H1 (cell line): Measurements from ENCODE around the gene DAPK3. TPM values are rescaled to one million over a fixed set of nuclear protein-coding genes. Genes with fewer than 3 reads are reported as not detected.

Experiments
- CTCF ChIA-PET: fragments of 300-600 bp; sonication (Branson Sonifier 250); formaldehyde crosslinking; loops from one replicate; lab custom pipeline; 2021; ENCODE audit not compliant: partially characterized antibody; lab: Charles Lee
- POLR2A ChIA-PET: fragments of 300-600 bp; sonication (Branson Sonifier 250); formaldehyde crosslinking; loops from one replicate; lab custom pipeline; 2021; ENCODE audit warnings: inconsistent platforms; ENCODE audit not compliant: partially characterized antibody; lab: Charles Lee
- DNase-seq, 2 experiments: peaks; one replicate each; pipeline versions ENCODE4 v3.0.0 to v3.0.0-alpha.2; 2010 to 2022; ENCODE audit warnings: low spot score in 2 of 2, low read depth in 1 of 2, mixed read lengths in 1 of 2
- FAIRE-seq: peaks from 2 replicates; lab custom pipeline; 2011; peaks lifted over from hg19 to GRCh38; lab: Jason Lieb, UNC
- H2AFZ ChIP-seq: 2 replicates; pipeline ENCODE4 v1.8.1; 2012; ENCODE audit warnings: low read length, inconsistent platforms
- H2AK5ac ChIP-seq: 2 replicates; pipeline ENCODE4 v1.6.1; 2013; ENCODE audit warnings: low read depth, low read length
- H2BK120ac ChIP-seq: replicated peaks from 2 replicates; pipeline ENCODE3; 2013; ENCODE audit warnings: low read depth, low read length, inconsistent platforms
- H2BK12ac ChIP-seq: 2 replicates; pipeline ENCODE4 v1.6.1; 2013; ENCODE audit warnings: low read depth, low read length
- H2BK15ac ChIP-seq: 2 replicates; pipeline ENCODE4 v1.6.1; 2013; ENCODE audit warnings: low read length
- H2BK20ac ChIP-seq: 2 replicates; pipeline ENCODE4 v1.6.1; 2013; ENCODE audit warnings: low read length
- H2BK5ac ChIP-seq: 2 replicates; pipeline ENCODE4 v1.6.1; 2013; ENCODE audit warnings: low read depth, low read length
- H3K14ac ChIP-seq: 2 replicates; pipeline ENCODE4 v1.6.1; 2013; ENCODE audit warnings: inconsistent platforms; ENCODE audit not compliant: insufficient read length
- H3K18ac ChIP-seq: 2 replicates; pipeline ENCODE4 v1.6.1; 2013; ENCODE audit warnings: low read length; ENCODE audit errors: extremely low read depth
- H3K23ac ChIP-seq: 2 replicates; pipeline ENCODE4 v1.6.1; 2013; ENCODE audit warnings: inconsistent platforms; ENCODE audit not compliant: insufficient read length
- H3K23me2 ChIP-seq: 2 replicates; pipeline ENCODE4 v1.6.1; 2013; ENCODE audit warnings: low read depth, low read length
- H3K27ac ChIP-seq: 2 replicates; pipeline ENCODE4 v1.6.1; 2011; ENCODE audit warnings: low read depth, low read length, inconsistent platforms
- H3K27me3 ChIP-seq, 4 experiments: replicated peaks in 1 of 4; 1 replicate in 1 of 4; 2 replicates in 3 of 4; pipeline versions ENCODE4 v1.6.1 to v1.8.1; 2011 to 2013; ENCODE audit warnings: low read length in 3 of 4, mild to moderate bottlenecking in 3 of 4, inconsistent platforms in 2 of 4, mixed read lengths in 2 of 4, moderate library complexity in 1 of 4; ENCODE audit not compliant: control insufficient read depth in 3 of 4, insufficient read depth in 3 of 4; ENCODE audit errors: extremely low read depth in 1 of 4
- H3K36me3 ChIP-seq, 4 experiments: 2 replicates each; pipeline versions ENCODE4 v1.6.1 to v1.8.1; 2011 to 2013; ENCODE audit warnings: mild to moderate bottlenecking in 4 of 4, low read length in 3 of 4, moderate library complexity in 2 of 4, control low read depth in 1 of 4, inconsistent platforms in 1 of 4; ENCODE audit not compliant: insufficient read depth in 4 of 4, control insufficient read depth in 2 of 4
- H3K4ac ChIP-seq: replicated peaks from 2 replicates; pipeline ENCODE3; 2013; ENCODE audit warnings: low read length, low read depth, mixed read lengths, inconsistent platforms; ENCODE audit not compliant: insufficient read length
- H3K4me1 ChIP-seq, 4 experiments: replicated peaks in 1 of 4; 1 replicate in 1 of 4; 2 replicates in 3 of 4; pipeline versions ENCODE4 v1.6.1 to v1.8.1; 2011 to 2013; ENCODE audit warnings: low read length in 3 of 4, inconsistent platforms in 2 of 4, mixed read lengths in 1 of 4; ENCODE audit not compliant: insufficient read depth in 4 of 4, control insufficient read depth in 3 of 4
- H3K4me2 ChIP-seq, 2 experiments: 2 replicates each; pipeline versions ENCODE4 v1.6.1 to v1.8.1; 2011 to 2013; ENCODE audit warnings: low read depth in 2 of 2, low read length in 2 of 2, control low read depth in 1 of 2, inconsistent platforms in 1 of 2, mild to moderate bottlenecking in 1 of 2; ENCODE audit not compliant: insufficient read depth in 1 of 2
- H3K4me3 ChIP-seq, 4 experiments: fragments of 200-600, 300-600 bp in 1 of 4; sonication (generic), shearing (Covaris generic), sonication (Bioruptor Twin) in 1 of 4; 2 replicates each; pipeline versions ENCODE4 v1.5.1 to v1.8.1; 2011 to 2016; ENCODE audit warnings: low read length in 4 of 4, low read depth in 3 of 4, control low read depth in 2 of 4, inconsistent platforms in 2 of 4, mild to moderate bottlenecking in 2 of 4, mixed read lengths in 1 of 4, moderate library complexity in 1 of 4; ENCODE audit not compliant: insufficient read depth in 2 of 4; ENCODE audit errors: extremely low read depth in 1 of 4
- H3K56ac ChIP-seq: replicated peaks from 2 replicates; pipeline ENCODE3; 2013; ENCODE audit warnings: low read depth, mild to moderate bottlenecking, mixed read lengths, low read length, inconsistent platforms; ENCODE audit not compliant: insufficient read length
- H3K79me1 ChIP-seq: 2 replicates; pipeline ENCODE4 v1.6.1; 2013; ENCODE audit warnings: low read depth, low read length, control low read depth
- H3K79me2 ChIP-seq, 2 experiments: 2 replicates each; pipeline versions ENCODE4 v1.6.1 to v1.8.1; 2012 to 2013; ENCODE audit warnings: low read length in 2 of 2, mild to moderate bottlenecking in 2 of 2, inconsistent platforms in 1 of 2; ENCODE audit not compliant: insufficient read depth in 2 of 2, control insufficient read depth in 1 of 2
- H3K9ac ChIP-seq, 4 experiments: replicated peaks in 1 of 4; 1 replicate in 1 of 4; 2 replicates in 3 of 4; pipeline versions ENCODE4 v1.6.1 to v1.8.1; 2011 to 2013; ENCODE audit warnings: low read depth in 3 of 4, low read length in 3 of 4, control low read depth in 2 of 4, mild to moderate bottlenecking in 2 of 4, moderate library complexity in 2 of 4, inconsistent platforms in 1 of 4; ENCODE audit errors: extremely low read depth in 1 of 4
- H3K9me3 ChIP-seq, 2 experiments: 2 replicates each; pipeline versions ENCODE4 v1.6.1 to v1.8.1; 2012 to 2013; ENCODE audit warnings: mild to moderate bottlenecking in 2 of 2, moderate library complexity in 2 of 2, control low read depth in 1 of 2, inconsistent platforms in 1 of 2, low read depth in 1 of 2, low read length in 1 of 2, mixed read lengths in 1 of 2; ENCODE audit not compliant: insufficient read depth in 2 of 2
- H4K20me1 ChIP-seq, 2 experiments: replicated peaks in 1 of 2; 2 replicates each; pipeline versions ENCODE3 to v1.8.1; 2011 to 2013; ENCODE audit warnings: inconsistent platforms in 2 of 2, low read length in 2 of 2, mild to moderate bottlenecking in 1 of 2; ENCODE audit not compliant: insufficient read depth in 2 of 2, control insufficient read depth in 1 of 2
- H4K5ac ChIP-seq: 2 replicates; pipeline ENCODE4 v1.6.1; 2013; ENCODE audit warnings: low read length, low read depth, mixed read lengths, inconsistent platforms; ENCODE audit not compliant: insufficient read length
- H4K8ac ChIP-seq: 2 replicates; pipeline ENCODE4 v1.8.0; 2013; ENCODE audit warnings: mild to moderate bottlenecking, moderate library complexity, low read length, inconsistent platforms; ENCODE audit not compliant: insufficient read depth; ENCODE audit errors: extremely low read depth
- H4K91ac ChIP-seq: replicated peaks from 2 replicates; pipeline ENCODE3; 2013; ENCODE audit warnings: low read length, mixed read lengths, inconsistent platforms; ENCODE audit not compliant: insufficient read length
- BACH1 ChIP-seq: IDR thresholded peaks from 2 replicates; pipeline ENCODE4 v1.6.1; 2012; ENCODE audit warnings: low read length, improper control_type of control experiment
- CBX8 ChIP-seq: fragments of 300-800, 300-1000 bp; sonication (generic); IDR thresholded peaks from 2 replicates; pipeline ENCODE4 v1.7.1; 2016; ENCODE audit warnings: low read depth, low read length, borderline replicate concordance
- CEBPB ChIP-seq: IDR thresholded peaks from 2 replicates; pipeline ENCODE4 v1.6.1; 2012; ENCODE audit warnings: low read depth, low read length
- E2F6 ChIP-seq: IDR thresholded peaks from 2 replicates; pipeline ENCODE4 v1.6.1; 2012; ENCODE audit warnings: inconsistent platforms
- GABPA ChIP-seq: IDR thresholded peaks from 2 replicates; pipeline ENCODE4 v1.6.1; 2011; ENCODE audit warnings: mild to moderate bottlenecking, low read length, moderate library complexity, borderline replicate concordance; ENCODE audit not compliant: insufficient read depth
- PHF8 ChIP-seq: fragments of 200-600 bp; sonication (generic); conservative IDR thresholded peaks from 2 replicates; pipeline ENCODE4 v1.7.1; 2012; ENCODE audit warnings: low read depth, mild to moderate bottlenecking, inconsistent platforms, low read length, moderate library complexity
- POLR2A ChIP-seq, 2 experiments: IDR thresholded peaks; 1 replicate in 1 of 2; 2 replicates in 1 of 2; pipeline ENCODE4 v1.6.1; 2011; ENCODE audit warnings: low read depth in 2 of 2, low read length in 2 of 2, mild to moderate bottlenecking in 2 of 2; ENCODE audit errors: control extremely low read depth in 1 of 2
- POLR2AphosphoS5 ChIP-seq: IDR thresholded peaks from 2 replicates; pipeline ENCODE4 v1.6.1; 2011; ENCODE audit warnings: low read depth, low read length
- SP4 ChIP-seq: IDR thresholded peaks from 2 replicates; pipeline ENCODE4 v1.6.1; 2012; ENCODE audit warnings: low read length, inconsistent platforms
- TBP ChIP-seq: IDR thresholded peaks from 2 replicates; pipeline ENCODE4 v1.6.1; 2011; ENCODE audit warnings: low read depth, low read length, improper control_type of control experiment
- YY1 ChIP-seq: IDR thresholded peaks from 2 replicates; pipeline ENCODE4 v1.6.1; 2011; ENCODE audit warnings: low read depth, mild to moderate bottlenecking, low read length
- WGBS, 2 experiments: shearing (Covaris generic) in 1 of 2; methylation state at CpG; one replicate each; pipeline versions ENCODE4 v1.1.6 to v1.1.7; 2013 to 2015; ENCODE audit warnings: low lambda C conversion rate in 2 of 2, mixed read lengths in 2 of 2, inconsistent platforms in 1 of 2, low coverage in 1 of 2, missing lambda C conversion rate in 1 of 2; ENCODE audit not compliant: insufficient replicate concordance in 2 of 2, insufficient coverage in 1 of 2, insufficient read length in 1 of 2; ENCODE audit errors: extremely low coverage in 1 of 2, missing lambda C conversion rate in 1 of 2; 5-methylcytosine and 5-hydroxymethylcytosine counted together
- polyA plus RNA-seq, 7 experiments: library from polyadenylated mRNA; depleted of rRNA in 3 of 7; stranded (reverse) in 5 of 7; unstranded in 2 of 7; fragments of >200 nt in 5 of 7; fragments of 200-250 nt in 2 of 7; gene quantifications; 1 replicate in 5 of 7; 2 replicates in 1 of 7; 4 replicates in 1 of 7; pipeline versions ENCODE4 v1.2.1 to v1.2.3, GENCODE V29; 2011 to 2013; ENCODE audit warnings: missing spikeins in 2 of 7, mixed read lengths in 2 of 7
- total RNA-seq: library from RNA; stranded (reverse); fragmentation: NEBNext Ultra II Directional; extraction: Animal tissue kit (Norgen Biotek cat#: 25700); gene quantifications from 2 replicates; pipeline ENCODE4 v1.2.1, GENCODE V29; 2021
- TF ChIP-seq, protein P1 (sequence below): IDR thresholded peaks from 2 replicates; pipeline ENCODE4 v1.6.1; 2011; ENCODE audit warnings: low read length, improper control_type of control experiment

DAPK3 gene
- total and polyA plus RNA-seq, 2 of the 8 experiments (the other 6 are each of a cell fraction or from before 2014, with no cell fraction given): 53.2 to 78.1 TPM

DNA sequence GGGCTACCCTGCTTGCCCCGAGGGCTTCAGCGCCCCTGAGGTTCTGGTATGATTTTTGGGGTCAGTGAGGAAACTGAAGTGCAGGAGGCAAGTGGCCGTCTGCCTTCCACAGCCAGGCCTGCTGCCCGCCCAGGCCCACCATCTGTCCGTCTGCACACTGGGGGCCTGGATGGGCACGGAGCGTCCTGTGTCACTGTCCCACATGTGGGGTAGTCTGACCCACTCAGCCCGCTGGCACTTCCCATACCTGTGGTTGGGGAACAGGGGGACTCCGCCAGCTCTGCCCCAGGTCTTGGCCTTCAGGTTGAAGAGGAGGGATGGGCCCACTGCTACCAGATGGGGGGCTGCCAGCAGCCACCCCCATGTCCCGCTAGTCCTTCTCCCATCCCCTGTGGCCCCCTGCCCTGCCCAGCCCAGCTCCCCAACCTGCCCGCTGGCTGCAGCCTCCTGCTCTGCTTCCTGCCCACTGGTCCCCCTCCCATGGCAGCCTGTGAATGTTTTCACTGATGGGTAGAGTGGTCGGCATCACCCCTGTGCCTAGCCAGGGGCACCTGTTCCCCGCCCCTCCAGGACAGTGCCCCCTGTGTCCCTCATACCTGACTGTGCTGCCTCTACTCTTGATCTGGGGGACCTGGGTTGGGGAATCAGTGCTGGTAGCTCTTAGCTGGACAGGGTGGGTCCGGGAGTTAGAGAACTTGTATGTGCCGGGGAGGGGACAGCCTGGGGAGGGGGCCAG, 46.2 kb upstream of the DAPK3 start:
- Histone ChIP-seq H2AK5ac (no peak overlapping the region), H3K36me3 (peaks cover 0 to 26% (median 7%) of the 10 kb centered on the region in 4 experiments; a peak in 5 of 8 replicates), H3K14ac (no peak overlapping the region), H2BK120ac (no peak overlapping the region), H4K8ac (no peak overlapping the region), H3K18ac (no peak overlapping the region), H4K5ac (no peak overlapping the region), H3K4me1 (peaks cover 0 to 3% (median 0%) of the 10 kb centered on the region in 4 experiments; a peak in 4 of 7 replicates), H2AFZ (no peak overlapping the region), H3K4me3 (no peak overlapping the region), H3K56ac (no peak overlapping the region), H2BK5ac (no peak overlapping the region), H4K20me1 (peaks cover 25 to 35% of the 10 kb centered on the region in 2 experiments), H3K27ac (no peak overlapping the region), H3K4ac (no peak overlapping the region), H3K9ac (no peak overlapping the region), H3K79me1 (peaks cover 22% of the 10 kb centered on the region), H2BK20ac (no peak overlapping the region), H3K27me3 (no peaks in the 10 kb centered on the region), H3K23me2 (no peaks in the 10 kb centered on the region), H2BK15ac (no peak overlapping the region), H2BK12ac (no peak overlapping the region), H3K79me2 (peaks cover 4 to 59% of the 10 kb centered on the region in 2 experiments; a peak in 3 of 4 replicates), H3K9me3 (no peaks in the 10 kb centered on the region), H4K91ac (no peak overlapping the region), H3K23ac (no peak overlapping the region), H3K4me2 (no peak overlapping the region)
- WGBS, 2 experiments: 94% methylated on average over 14 of the region's 15 CpGs; no CpG with 5 or more reads in 1 of the 2 experiments
- CTCF ChIA-PET: interaction anchor here (1.1 kb wide), 1 partner anchor 9 kb away, joined by 3 read pairs; no protein-coding TSS in a partner anchor
- no peak for DNase-seq
- FAIRE-seq: no peak
- POLR2A ChIA-PET: interaction anchor here (0.7 to 3.2 kb wide), 4 partner anchors 8 to 46 kb away, joined by 3 to 13 read pairs (median 4); partner anchors contain the start of genes DAPK3 and EEF2
- no peak for TF ChIP-seq E2F6
- TF ChIP-seq TBP: no peak
- TF ChIP-seq YY1: no peak
- no peak for TF ChIP-seq GABPA
- TF ChIP-seq SP4: no peak
- TF ChIP-seq BACH1: no peak
- no peak for TF ChIP-seq CBX8
- TF ChIP-seq, protein P1, sequence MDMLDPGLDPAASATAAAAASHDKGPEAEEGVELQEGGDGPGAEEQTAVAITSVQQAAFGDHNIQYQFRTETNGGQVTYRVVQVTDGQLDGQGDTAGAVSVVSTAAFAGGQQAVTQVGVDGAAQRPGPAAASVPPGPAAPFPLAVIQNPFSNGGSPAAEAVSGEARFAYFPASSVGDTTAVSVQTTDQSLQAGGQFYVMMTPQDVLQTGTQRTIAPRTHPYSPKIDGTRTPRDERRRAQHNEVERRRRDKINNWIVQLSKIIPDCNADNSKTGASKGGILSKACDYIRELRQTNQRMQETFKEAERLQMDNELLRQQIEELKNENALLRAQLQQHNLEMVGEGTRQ: no peak
- TF ChIP-seq PHF8: no peak
- no peak for TF ChIP-seq POLR2A (IDR thresholded peaks at IDR 0.05; ENCODE audit: control extremely low read depth in 1 of 2, low read depth in 2 of 2, low read length in 2 of 2)
- TF ChIP-seq CEBPB: no peak
- no peak for TF ChIP-seq POLR2AphosphoS5
